GM21381 (cell line): Measurements from ENCODE around the gene MSH6.

Source experiments
- ATAC-seq: cut with Tn5 transposase; IDR thresholded peaks from one replicate; pipeline ENCODE4 v1.9.1; 2021; ENCODE audit warnings: mild to moderate bottlenecking, moderate library complexity; ENCODE audit not compliant: unreplicated experiment

The MSH6 gene, protein sequence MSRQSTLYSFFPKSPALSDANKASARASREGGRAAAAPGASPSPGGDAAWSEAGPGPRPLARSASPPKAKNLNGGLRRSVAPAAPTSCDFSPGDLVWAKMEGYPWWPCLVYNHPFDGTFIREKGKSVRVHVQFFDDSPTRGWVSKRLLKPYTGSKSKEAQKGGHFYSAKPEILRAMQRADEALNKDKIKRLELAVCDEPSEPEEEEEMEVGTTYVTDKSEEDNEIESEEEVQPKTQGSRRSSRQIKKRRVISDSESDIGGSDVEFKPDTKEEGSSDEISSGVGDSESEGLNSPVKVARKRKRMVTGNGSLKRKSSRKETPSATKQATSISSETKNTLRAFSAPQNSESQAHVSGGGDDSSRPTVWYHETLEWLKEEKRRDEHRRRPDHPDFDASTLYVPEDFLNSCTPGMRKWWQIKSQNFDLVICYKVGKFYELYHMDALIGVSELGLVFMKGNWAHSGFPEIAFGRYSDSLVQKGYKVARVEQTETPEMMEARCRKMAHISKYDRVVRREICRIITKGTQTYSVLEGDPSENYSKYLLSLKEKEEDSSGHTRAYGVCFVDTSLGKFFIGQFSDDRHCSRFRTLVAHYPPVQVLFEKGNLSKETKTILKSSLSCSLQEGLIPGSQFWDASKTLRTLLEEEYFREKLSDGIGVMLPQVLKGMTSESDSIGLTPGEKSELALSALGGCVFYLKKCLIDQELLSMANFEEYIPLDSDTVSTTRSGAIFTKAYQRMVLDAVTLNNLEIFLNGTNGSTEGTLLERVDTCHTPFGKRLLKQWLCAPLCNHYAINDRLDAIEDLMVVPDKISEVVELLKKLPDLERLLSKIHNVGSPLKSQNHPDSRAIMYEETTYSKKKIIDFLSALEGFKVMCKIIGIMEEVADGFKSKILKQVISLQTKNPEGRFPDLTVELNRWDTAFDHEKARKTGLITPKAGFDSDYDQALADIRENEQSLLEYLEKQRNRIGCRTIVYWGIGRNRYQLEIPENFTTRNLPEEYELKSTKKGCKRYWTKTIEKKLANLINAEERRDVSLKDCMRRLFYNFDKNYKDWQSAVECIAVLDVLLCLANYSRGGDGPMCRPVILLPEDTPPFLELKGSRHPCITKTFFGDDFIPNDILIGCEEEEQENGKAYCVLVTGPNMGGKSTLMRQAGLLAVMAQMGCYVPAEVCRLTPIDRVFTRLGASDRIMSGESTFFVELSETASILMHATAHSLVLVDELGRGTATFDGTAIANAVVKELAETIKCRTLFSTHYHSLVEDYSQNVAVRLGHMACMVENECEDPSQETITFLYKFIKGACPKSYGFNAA (N-terminal part only)

DNA sequence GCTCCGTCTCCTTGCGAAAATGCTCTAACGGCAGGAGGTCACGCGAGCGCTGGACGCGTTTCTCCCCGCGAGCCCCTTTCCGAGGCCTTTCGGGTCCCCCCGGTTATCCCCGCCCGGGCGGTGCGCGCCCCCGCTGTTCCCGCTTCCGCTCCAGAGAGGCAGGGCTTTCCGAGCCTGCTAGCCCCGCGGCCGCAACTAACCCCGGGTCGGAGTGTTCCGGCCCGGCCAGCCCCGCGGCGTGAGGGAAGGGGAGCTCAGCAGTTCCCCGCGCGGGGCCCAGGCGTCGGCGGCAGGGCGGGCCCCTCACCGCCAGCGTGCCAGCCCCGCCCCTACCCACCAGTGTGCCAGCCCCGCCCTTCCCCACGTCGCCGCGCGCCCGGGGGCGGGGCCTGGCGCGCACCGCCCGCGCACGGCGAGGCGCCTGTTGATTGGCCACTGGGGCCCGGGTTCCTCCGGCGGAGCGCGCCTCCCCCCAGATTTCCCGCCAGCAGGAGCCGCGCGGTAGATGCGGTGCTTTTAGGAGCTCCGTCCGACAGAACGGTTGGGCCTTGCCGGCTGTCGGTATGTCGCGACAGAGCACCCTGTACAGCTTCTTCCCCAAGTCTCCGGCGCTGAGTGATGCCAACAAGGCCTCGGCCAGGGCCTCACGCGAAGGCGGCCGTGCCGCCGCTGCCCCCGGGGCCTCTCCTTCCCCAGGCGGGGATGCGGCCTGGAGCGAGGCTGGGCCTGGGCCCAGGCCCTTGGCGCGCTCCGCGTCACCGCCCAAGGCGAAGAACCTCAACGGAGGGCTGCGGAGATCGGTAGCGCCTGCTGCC is at the start of gene MSH6:
MSH6 (plus strand) TSS at position 475 of the 815 bp plus-strand sequence; CDS start at position 564, 89 bp downstream.
- peak; percentile 80 for ATAC-seq

DNA sequence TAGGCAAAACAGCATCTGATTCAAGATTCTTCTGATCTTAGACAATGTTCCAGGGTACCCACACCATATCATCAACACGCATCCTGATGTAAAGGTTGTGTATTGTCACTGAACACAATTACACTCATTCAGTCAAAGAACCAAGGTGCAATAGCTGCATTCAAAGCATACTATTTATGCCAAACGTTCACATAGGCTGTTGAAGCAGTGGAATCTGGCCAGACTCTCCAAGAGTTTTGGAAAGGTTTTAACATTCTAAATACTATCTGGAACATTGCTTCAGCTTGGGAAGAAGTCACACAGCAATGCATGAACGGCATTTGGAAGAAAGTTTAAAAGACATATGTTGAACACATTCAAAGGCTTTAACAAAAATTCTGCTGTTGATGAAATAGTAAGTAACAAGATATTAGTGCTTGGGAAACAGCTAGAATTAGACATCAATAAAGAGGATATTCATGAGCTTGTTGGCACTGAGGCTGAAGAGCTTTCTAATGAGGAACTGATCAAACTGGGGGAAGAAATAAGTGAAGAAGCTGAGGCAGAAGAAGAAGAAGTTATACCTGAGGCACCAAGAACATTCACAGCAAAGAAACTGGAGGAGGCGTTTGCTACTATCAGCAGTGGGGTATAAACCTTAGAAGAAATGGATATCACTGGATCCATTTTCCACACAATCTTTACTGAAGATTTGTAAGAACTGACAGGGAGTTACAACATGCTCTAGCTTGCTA is 47.6 kb upstream of the MSH6 start:
- ATAC-seq = no peak

DNA sequence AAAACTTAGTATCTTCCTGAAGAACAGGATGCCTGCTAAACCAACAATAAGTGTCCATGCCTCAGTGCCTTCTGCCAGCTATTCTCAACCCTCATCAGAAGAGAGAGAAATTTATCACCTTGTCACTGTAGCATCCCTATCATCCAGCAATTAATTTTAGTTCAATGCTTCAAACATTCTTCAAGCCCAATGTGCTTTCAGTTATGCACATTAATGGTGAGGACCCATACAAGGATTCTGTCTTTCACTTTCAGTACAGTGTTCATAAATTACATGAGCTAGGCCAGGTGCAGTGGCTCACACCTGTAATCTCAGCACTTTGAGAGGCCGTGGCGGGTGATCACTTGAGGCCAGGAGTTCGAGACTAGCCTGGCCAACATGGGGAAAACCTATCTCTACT is 47.0 kb upstream of the MSH6 start:
- no peak for ATAC-seq

DNA sequence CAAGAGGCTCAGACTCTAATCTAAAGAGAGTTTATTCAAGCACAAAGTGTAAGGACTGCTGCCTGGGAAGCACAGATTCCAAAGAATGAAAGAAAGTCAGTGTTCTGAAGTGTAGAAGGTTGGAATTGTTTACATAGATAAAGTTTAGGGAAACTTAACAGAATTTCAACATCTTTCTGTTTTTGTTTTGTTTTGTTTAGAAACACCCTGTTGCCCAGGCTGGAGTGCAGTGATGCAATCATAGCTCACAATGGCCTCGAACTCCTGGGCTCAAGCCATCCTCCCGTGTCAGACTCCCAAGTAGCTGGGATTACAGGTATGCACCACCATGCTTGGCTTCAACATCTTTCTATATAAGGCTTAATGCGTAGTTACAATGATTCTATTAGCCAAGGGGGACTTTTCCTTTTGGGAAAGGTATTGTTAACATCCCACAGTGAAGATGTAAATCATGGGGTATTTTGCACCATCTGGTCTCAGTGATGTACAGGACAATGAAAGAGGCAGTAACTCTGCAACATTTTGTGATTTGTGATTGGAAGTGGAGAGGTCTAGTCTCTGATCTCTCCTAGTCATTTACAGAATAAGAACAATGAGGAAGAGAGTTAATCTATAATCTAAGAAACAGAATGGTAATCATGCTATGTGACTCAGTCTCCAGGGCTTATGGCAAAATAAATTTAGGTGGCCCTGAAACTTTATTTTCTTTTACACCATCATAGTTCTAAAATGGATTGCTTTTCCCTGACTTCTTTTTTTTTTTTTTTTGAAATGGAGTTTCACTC is 45.6 kb upstream of the MSH6 start:
- no peak for ATAC-seq

DNA sequence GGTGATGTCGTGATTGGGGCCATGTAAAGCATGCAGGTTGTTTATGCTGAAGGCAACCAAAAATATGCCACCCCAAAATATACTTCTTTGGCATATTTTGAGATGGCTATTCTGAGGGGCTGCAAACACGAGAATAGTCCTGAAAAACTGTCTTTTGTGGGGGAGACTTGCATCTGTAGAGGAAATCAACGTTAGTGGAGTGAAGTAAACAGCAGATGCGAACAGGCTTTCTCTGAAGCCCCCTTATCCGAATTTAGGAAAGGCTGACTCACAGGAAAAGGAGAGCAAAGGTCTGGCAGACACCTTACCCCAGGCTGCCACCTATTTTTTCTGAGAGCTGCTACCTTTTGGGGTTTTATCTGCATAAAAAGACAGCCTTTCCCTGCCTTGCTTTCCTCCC is 44.6 kb upstream of the MSH6 start:
- no peak for ATAC-seq

DNA sequence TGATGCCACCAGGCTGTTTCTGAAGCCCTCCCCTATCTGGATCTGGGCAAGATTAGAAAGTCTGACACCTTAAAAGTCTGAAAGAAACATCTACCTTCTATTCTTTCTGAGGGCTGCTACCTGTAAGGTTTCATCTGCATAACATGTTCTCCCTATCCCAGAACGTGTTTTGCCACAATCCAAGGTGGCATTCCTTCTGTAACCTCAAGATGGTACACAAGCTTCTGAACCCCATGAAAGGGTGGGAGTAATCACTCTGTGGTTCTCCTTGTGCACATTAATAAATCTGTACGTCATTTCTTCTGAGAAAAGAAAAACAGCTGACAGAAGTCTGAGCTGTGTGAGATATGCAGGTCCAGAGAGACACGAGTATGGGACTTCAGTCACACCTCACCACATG is 41.8 kb upstream of the MSH6 start:
- ATAC-seq = no peak

DNA sequence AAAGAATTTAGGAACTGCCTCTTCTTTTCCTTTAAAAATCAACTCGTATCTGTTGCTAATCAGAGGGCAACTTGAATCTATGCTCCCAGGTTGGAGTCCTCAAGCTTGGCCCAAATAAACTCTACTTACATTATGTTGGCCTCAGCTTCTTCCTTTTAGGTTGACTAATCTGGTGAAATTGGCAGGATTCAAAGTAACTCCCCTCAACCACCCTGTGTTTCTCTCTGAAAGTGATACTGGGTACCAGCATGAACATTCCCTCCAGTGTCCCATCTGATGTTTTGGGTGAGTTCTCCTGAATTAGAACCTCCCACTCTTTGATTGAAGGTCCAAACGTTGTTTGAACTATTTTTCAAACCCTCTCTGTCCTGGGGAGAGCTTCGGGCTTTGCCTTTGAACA is 41.3 kb upstream of the MSH6 start:
- ATAC-seq = no peak

DNA sequence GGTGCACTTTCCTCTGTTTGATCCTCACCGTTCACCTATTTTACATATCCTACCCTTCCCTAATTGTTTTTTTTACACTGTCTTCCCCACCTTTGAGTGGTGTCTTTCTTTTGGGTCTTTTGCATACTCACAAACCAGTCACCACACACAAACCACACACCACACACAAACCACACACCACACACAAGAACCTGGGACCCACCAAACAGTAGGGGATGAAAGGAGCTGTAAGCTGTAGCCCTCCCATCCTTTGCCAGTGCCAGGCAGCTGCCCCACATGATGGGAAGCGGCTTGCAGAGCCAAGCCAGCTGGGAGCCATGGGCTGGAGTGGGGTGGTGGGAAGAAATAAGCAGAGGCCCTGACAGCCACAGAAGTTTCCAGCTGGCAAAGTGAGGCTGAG is 38.9 kb upstream of the MSH6 start:
- ATAC-seq = no peak

DNA sequence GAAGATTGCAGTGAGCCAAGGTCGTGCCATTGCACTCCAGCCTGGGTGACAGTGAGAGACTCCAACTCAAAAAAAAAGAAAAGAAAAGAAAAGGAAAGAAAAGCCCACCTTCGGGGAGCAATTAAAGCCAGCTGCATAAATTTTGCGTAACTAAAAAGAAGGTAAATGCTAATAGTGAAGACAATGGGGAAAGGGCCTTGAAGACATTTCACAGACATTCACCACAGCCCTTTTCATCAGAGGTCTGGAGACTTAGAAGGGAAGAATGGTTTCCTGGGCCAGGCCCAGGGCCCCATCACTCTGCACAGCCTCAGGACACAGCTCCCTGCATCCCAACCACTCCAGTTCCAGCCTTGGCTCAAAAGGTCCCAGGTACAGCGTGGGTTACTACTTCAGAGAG is 35.1 kb upstream of the MSH6 start:
- ATAC-seq = no peak

DNA sequence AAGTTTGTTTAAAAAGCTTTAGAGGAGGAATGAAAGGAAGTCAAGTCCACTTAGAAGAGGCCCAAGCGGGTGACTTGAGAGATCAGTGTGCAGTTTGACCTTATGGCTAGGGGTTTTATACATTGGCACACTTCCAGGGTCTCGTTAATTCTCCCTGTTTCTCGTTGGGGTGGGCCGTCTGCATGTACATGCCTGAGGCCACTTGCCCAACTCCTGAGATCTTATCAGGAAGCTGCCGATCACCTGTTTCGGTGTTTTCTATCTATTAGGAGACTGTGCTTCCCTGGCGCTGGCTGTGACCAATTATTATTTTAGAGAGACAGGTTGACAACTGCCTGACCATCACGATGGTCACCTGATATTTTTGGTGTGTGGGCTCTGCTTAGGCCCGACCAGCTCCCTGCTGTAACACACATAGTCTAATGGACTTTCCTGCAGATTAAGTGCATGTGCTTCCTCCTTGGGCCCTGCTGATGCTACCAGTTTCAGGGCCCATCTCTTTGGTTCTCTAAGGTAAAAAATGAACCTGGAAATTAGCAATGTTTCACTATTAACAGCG is 31.0 kb upstream of the MSH6 start:
- ATAC-seq = peak; percentile 37

DNA sequence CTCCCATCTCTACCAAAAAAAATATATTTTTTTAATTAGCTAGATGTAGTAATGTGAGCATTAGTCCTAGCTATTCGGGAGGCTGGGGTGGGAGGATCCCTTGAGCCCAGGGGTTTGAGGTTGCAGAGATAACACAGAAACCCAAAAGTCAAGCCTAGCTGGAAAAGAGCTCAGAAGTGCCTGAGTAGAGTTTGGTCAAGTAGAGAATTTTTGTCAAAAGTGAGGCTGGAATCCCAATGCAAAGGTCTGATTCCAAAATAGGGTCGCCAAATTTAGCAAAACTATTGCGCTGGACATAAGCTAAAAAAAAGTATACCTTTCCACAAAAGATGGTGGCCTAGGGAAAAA is 15.5 kb upstream of the MSH6 start:
- no peak for ATAC-seq

DNA sequence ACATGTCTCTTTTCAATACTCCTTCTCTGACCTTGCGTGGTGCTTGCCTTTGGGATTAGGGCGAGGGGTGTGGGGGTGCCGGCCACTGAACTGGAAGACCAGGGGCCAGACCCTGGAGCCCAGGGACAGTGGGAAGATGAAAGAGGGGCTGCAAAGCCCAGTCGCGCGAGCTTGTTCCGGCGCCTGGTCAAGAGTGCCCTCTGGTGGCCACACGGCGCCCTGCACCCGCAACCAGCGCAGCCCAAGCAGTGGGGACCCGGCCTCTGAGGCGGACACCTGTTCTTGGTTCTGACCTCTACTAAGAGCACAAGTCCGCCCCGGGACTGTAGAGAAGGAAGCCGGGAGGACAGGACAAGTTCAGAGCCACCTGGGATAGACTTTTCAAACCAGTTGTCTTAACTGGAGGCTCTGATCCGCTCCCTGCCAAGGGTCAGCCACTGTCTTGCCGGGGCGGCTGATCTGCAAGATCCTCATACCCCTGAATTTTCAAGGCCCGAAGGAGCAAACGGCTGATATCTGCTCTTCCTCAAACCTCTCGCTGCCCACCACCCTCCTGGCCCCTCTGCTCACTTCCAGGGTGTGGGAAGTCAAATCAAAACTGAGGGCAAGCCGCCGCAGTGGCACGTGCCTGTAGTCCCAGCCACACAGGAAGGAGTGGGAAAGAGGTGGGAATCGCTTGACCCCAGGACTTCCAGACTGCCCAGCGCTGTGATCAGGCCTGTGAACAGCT is 14.9 kb upstream of the MSH6 start:
- no peak for ATAC-seq

DNA sequence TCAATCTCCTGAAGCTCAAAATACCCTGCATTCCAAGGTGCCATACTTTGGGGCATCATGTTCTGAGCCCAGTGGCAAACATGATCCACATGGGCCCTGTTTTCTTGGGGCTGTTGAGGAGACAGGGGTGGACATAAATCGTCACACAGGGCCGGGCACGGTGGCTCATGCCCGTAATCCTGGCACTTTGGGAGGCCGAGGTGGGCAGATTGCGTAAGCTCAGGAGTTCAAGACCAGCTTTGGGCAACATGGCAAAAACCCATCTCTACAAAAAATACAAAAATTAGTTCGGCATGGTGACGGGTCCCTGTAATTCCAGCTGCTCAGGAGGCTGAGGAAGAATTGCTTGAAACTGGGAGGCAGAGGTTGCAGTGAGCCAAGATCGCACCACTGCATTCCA is 13.6 kb upstream of the MSH6 start:
- ATAC-seq = no peak

DNA sequence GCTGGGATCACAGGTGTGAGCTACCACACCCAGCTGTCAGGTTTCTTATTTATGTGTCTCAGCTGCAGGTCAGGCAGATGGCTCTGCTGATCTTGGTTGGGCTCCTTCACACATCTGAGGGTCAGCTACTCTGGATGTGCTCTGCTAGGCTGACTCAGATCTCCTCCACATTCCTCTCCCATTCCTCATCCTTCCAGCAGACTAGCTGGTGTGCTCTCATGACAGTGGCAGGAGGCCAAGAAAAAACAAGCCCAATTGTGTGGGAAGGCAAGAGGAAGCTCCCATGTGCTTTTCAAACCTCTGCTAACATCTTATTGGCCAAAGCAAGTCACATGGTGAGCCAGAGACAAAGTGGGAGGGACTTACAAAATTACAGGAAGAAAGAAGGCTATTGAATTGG is 11.7 kb upstream of the MSH6 start:
- no peak for ATAC-seq

DNA sequence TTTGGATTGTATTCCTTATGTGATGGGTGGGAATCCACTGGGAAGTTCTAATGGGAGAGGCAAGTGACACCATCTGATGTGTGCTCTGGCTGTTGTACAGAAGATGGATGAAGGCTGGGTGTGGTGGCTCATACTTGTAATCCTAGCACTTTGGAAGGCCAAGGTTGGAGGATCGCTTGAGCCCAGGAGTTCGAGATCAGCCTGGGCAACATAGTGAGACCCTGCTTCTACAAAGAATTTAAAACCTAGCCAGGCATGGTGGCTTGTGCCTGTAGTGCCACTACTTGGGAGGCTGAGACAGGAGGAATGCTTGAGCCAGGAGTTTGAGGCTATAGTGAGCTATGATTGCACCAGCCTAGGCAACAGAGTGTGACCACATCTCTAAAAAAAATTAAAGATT is 10.6 kb upstream of the MSH6 start:
- ATAC-seq = no peak

DNA sequence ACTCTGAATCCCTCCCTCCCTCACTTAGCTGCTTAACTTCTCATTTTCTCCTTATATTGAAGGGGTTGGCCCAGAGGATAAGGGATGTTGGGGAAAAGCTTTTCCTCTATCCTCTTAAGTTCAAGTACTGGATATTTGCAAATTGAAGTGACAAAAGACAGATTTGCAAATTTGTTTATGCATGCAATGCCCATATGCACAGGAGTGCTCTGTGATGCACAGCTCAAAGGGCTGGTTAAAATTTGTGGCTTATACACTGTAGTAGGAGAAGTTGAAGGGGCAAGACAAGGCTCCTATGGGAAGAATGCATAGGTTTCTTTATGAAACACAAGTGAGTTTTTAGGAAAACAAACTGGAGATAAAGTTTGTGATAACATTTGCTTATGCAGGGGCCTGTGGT is 8.4 kb upstream of the MSH6 start:
- no peak for ATAC-seq

DNA sequence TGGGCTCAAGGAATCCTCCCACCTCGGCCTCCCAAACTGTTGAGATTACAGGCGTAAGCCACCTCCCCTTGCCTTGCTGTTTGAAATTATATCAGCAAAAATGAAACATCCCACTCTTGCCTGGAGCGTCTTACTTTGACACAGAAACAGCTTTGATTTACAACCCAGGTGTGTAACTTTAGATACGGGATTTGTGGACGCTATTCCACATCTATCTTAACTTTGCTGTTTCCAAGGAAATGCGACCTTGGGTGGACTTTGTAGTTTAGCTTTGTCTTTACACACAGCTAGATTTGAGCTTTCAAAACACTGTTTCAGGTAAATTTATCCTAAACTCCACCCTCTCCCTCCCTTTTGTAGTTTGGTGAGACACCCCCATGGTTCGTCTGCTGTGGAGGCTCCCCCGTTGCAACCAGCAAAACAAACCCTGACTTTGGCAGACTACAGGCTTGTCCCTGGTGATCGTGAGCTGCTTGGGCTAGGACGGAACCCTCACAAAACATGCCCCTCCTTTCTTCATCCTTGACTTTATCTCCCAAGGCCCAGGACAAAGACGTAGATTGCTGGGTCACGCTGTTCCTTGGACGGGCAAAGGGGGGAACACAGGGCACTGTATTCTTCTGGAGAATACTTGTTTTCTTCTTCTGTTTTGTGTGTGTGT is 5.5 kb upstream of the MSH6 start:
- no peak for ATAC-seq
